Nephron (organoid): Measurements from ENCODE around the gene ARFGAP1.

Experiments used
- H3K27ac Mint-ChIP-seq, 3 experiments: 2 replicates each; pipeline ENCODE4 v1.8.0; 2020; ENCODE audit warnings: mixed read lengths in 3 of 3, mild to moderate bottlenecking in 2 of 3, moderate library complexity in 1 of 3
- H3K27me3 Mint-ChIP-seq: 2 replicates; pipeline ENCODE4 v1.8.0; 2021; ENCODE audit warnings: low read depth, mild to moderate bottlenecking, moderate library complexity, mixed read lengths
- H3K36me3 Mint-ChIP-seq: 2 replicates; pipeline ENCODE4 v1.8.0; 2020; ENCODE audit warnings: low read depth, mixed read lengths
- H3K4me1 Mint-ChIP-seq: 2 replicates; pipeline ENCODE4 v1.8.0; 2020; ENCODE audit warnings: mixed read lengths
- H3K4me3 Mint-ChIP-seq, 3 experiments: 2 replicates each; pipeline ENCODE4 v1.8.0; 2020; ENCODE audit warnings: mild to moderate bottlenecking in 3 of 3, mixed read lengths in 3 of 3, moderate library complexity in 2 of 3
- H3K9me3 Mint-ChIP-seq: 2 replicates; pipeline ENCODE4 v1.8.0; 2020; ENCODE audit warnings: mixed read lengths
- TF ChIP-seq, protein P1 (sequence below), 3 experiments: fragments of 200-600 bp; sonication (generic); IDR thresholded peaks; one replicate each; pipeline ENCODE4 v1.5.0; 2021; ENCODE audit warnings: antibody characterized with exemption in 3 of 3; ENCODE audit not compliant: unreplicated experiment in 3 of 3

ARFGAP1 gene

DNA sequence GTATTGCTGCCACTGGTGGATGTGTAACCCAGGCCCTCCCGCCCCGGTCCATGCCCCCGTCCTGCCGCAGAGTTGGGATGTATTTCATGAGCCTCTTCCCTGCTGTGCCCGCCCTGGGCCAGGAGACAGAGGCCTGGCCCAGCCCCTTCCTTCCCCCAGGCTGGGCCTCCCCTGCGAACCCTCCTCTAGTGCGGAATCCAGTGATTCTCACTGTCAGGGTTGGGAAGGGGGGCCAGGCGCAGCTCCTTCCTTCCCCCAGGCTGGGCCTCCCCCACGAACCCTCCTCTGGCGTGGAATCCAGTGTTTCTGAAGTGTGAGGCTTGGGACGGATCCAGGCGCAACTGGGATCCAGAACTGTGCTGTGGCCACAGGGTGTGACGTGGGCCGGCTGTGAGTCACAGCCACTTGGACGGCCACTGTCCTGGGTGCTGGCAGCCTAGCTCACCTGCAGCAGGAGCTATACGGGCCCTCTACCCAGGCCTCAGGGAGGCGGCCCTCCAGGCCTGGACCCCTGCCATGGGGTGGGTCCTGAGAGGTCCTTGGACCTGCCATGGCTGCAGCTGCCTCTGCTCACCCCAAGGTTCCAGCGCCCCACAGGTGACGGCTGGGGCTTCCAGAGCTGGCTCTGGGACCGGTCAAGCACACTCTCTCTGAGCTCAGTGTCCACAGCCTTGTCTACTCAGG, 48.7 kb downstream of the ARFGAP1 start:
- no peaks in the 10 kb centered on the region for H3K36me3 Mint-ChIP-seq
- TF ChIP-seq, protein P1, sequence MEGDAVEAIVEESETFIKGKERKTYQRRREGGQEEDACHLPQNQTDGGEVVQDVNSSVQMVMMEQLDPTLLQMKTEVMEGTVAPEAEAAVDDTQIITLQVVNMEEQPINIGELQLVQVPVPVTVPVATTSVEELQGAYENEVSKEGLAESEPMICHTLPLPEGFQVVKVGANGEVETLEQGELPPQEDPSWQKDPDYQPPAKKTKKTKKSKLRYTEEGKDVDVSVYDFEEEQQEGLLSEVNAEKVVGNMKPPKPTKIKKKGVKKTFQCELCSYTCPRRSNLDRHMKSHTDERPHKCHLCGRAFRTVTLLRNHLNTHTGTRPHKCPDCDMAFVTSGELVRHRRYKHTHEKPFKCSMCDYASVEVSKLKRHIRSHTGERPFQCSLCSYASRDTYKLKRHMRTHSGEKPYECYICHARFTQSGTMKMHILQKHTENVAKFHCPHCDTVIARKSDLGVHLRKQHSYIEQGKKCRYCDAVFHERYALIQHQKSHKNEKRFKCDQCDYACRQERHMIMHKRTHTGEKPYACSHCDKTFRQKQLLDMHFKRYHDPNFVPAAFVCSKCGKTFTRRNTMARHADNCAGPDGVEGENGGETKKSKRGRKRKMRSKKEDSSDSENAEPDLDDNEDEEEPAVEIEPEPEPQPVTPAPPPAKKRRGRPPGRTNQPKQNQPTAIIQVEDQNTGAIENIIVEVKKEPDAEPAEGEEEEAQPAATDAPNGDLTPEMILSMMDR (IDR thresholded peaks at IDR 0.05; ENCODE audit: unreplicated experiment in 3 of 3) = no peak
- no peak overlapping the region for H3K4me3 Mint-ChIP-seq
- H3K4me1 Mint-ChIP-seq = peaks cover 22% of the 10 kb centered on the region
- H3K27me3 Mint-ChIP-seq = peaks cover 9% of the 10 kb centered on the region
- H3K27ac Mint-ChIP-seq = peak overlapping the region in 2 of 3 experiments; percentile 67 to 77
- H3K9me3 Mint-ChIP-seq = no peaks in the 10 kb centered on the region

DNA sequence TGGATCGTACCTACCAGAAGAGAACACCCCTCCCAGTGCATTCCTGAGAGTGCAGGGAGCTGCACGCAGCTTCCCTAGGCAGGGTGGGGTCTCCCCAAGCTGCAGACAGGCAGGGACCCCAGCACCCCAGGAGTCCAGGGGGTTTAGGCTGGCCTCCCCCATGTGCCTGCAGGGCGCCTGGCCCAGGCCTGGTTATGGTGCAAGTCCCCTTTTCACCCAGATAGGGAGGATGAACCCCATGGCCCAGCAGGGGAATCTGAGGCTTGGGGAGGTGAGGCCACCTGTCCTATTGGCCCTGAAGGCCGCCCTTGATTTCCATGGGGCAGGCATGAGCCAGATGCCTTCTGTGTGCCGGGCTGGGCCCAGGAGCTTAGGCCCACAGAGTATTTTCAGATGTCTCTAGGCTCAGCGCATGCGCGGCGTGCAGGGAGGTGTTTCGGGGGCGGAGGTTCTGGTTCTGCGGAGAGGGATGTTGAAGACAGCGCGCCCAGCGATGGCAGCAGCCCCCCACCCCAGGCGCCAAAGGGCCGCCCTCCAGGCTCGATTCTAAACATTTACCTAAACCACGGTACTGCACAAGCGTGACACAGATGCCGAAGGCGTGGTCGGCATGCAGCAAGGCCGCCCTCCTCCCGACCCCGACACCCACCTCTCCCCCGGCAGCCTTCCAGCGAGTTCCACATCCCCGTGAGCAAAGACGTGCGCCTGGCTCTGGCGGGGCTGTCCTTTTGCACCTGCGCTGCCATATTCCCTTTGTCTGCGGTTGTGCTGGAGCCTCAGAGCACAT, 49.7 kb downstream of the ARFGAP1 start:
- H3K9me3 Mint-ChIP-seq = no peaks in the 10 kb centered on the region
- H3K27ac Mint-ChIP-seq = peak overlapping the region in 1 of 3 experiments; percentile 97
- TF ChIP-seq, protein P1 (IDR thresholded peaks at IDR 0.05; ENCODE audit: unreplicated experiment in 3 of 3) = no peak
- H3K4me1 Mint-ChIP-seq = peaks cover 22% of the 10 kb centered on the region
- peaks cover 3% of the 10 kb centered on the region for H3K27me3 Mint-ChIP-seq
- H3K4me3 Mint-ChIP-seq = no peak overlapping the region
- H3K36me3 Mint-ChIP-seq = no peaks in the 10 kb centered on the region

DNA sequence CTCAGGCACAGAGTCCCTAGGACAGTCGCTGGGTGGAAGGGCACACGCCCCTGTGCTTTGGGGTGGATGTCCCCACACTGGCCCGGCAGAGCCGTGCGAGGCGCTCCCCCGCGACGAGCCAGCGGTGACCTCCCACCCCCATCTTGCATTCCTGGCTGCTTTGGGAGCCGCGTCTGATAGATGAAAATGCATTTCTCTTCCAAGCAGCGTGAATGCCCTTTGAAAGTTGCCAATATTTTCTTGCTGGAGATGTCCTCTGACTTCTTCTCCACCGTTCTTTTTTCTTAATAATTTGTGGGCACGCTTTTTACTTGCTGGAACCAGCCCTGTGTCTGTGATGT, 50.3 kb downstream of the ARFGAP1 start:
- Mint-ChIP-seq H3K9me3 (no peaks in the 10 kb centered on the region), H3K4me3 (peak overlapping the region in 1 of 3 experiments; percentile 61), H3K4me1 (peaks cover 22% of the 10 kb centered on the region), H3K27me3 (peaks cover under 1% of the 10 kb centered on the region), H3K27ac (peak overlapping the region in 2 of 3 experiments; percentile 85 to 97), H3K36me3 (no peaks in the 10 kb centered on the region)
- TF ChIP-seq, protein P1 (IDR thresholded peaks at IDR 0.05; ENCODE audit: unreplicated experiment in 3 of 3) = no peak

DNA sequence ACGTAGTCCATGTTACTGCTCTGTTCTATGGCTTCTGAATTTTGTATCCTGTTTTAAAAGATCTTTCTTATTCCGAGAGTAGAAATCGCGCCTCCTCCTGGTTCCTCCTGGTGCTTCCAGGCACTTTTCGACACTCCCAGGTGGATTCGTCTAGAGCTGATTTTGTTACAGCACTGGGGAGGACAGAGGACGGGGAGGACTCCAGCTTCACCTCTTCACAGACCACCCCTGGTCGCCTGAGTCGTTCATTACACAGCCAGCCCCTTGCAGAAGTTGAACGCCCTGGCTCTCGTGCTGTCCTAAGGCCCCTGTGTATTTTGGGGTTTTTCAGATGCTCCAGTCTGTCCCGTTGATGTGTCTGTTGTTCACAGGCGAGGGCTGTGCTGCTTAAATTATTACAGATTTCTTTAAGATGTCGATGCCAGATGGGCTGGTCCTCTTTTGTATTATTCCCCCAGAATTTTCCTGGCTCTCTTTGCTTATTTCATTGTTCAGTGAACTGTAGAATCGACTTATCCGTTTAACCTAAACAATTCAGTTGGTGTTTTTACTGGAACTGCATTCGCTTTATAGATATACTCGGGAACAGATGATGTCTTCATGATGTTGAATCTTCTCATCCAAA, 50.9 kb downstream of the ARFGAP1 start:
- H3K4me3 Mint-ChIP-seq = peak overlapping the region in 1 of 3 experiments; percentile 61

DNA sequence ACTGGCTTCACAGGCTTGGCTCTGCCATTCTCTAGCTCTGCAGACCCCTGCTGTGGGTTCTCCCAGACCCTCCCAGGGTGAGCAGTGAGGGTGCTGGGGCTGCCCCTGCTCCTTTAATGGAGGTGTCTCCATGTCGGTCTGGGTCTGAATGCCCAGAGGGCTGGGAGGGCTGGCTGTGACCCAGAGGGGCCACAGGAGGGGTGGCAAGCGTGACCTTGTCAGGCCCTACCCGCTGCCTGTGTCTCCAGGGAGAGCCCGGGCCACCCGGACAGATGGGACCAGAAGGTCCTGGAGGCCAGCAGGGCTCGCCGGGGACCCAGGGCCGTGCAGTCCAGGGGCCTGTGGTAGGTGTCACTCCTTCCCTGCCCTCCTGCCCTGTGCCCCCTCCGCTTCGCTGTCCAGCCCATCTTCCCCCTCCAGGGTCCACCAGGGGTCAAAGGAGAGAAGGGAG, 52.4 kb downstream of the ARFGAP1 start:
- TF ChIP-seq, protein P1 (IDR thresholded peaks at IDR 0.05; ENCODE audit: unreplicated experiment in 3 of 3) = no peak
- H3K36me3 Mint-ChIP-seq = no peaks in the 10 kb centered on the region
- H3K4me1 Mint-ChIP-seq = peaks cover 22% of the 10 kb centered on the region
- H3K27me3 Mint-ChIP-seq = no peaks in the 10 kb centered on the region
- H3K27ac Mint-ChIP-seq = no peak overlapping the region
- H3K4me3 Mint-ChIP-seq = no peak overlapping the region
- H3K9me3 Mint-ChIP-seq = no peaks in the 10 kb centered on the region

More for the DNA sequence above, 50.9 kb downstream of the ARFGAP1 start:
- no peaks in the 10 kb centered on the region for H3K27me3 Mint-ChIP-seq
- H3K4me1 Mint-ChIP-seq = peaks cover 22% of the 10 kb centered on the region
- TF ChIP-seq, protein P1 (IDR thresholded peaks at IDR 0.05; ENCODE audit: unreplicated experiment in 3 of 3) = no peak
- H3K36me3 Mint-ChIP-seq = no peaks in the 10 kb centered on the region
- H3K9me3 Mint-ChIP-seq = no peaks in the 10 kb centered on the region
- H3K27ac Mint-ChIP-seq = peak overlapping the region in 2 of 3 experiments; percentile 85 to 97
